H9 (cell line): ENCODE measurements around the gene ARL11. TPM values are rescaled to one million over a fixed set of nuclear protein-coding genes. Genes with fewer than 3 reads are reported as not detected.

Experiments used
- DNase-seq: peaks from one replicate; pipeline ENCODE4 v3.0.0-alpha.2; 2017
- H2AFZ ChIP-seq: one replicate; pipeline ENCODE4 v1.6.1; 2013; ENCODE audit warnings: mild to moderate bottlenecking, low read length, control low read depth, moderate library complexity
- H2AK5ac ChIP-seq: 2 replicates; pipeline ENCODE4 v1.6.1; 2013; ENCODE audit warnings: low read length, control low read depth, mixed read lengths; ENCODE audit not compliant: insufficient read length
- H2BK120ac ChIP-seq: one replicate; pipeline ENCODE4 v1.6.1; 2013; ENCODE audit warnings: low read depth, mild to moderate bottlenecking, low read length, control low read depth, inconsistent platforms; ENCODE audit not compliant: poor library complexity, severe bottlenecking
- H2BK12ac ChIP-seq: 2 replicates; pipeline ENCODE4 v1.6.1; 2013; ENCODE audit warnings: low read length, control low read depth, mixed read lengths, low read depth; ENCODE audit not compliant: insufficient read length
- H2BK15ac ChIP-seq: 2 replicates; pipeline ENCODE4 v1.6.1; 2013; ENCODE audit warnings: low read depth, low read length, control low read depth
- H2BK20ac ChIP-seq: one replicate; pipeline ENCODE4 v1.6.1; 2013; ENCODE audit warnings: low read depth, mild to moderate bottlenecking, low read length, control low read depth, inconsistent platforms; ENCODE audit not compliant: poor library complexity, severe bottlenecking
- H2BK5ac ChIP-seq: 2 replicates; pipeline ENCODE4 v1.6.1; 2013; ENCODE audit warnings: low read length, control low read depth, mixed read lengths; ENCODE audit not compliant: insufficient read length
- H3K14ac ChIP-seq: 2 replicates; pipeline ENCODE4 v1.6.1; 2013; ENCODE audit warnings: low read length, control low read depth; ENCODE audit not compliant: insufficient read depth
- H3K18ac ChIP-seq: 2 replicates; pipeline ENCODE4 v1.6.1; 2013; ENCODE audit warnings: low read depth, mild to moderate bottlenecking, mixed read lengths, low read length, control low read depth; ENCODE audit not compliant: insufficient read length
- H3K23ac ChIP-seq: 2 replicates; pipeline ENCODE4 v1.6.1; 2013; ENCODE audit warnings: low read length, control low read depth, mixed read lengths, low read depth; ENCODE audit not compliant: insufficient read length
- H3K23me2 ChIP-seq: 2 replicates; pipeline ENCODE4 v1.6.1; 2013; ENCODE audit warnings: low read depth, mild to moderate bottlenecking, mixed read lengths, low read length, control low read depth; ENCODE audit not compliant: insufficient read length, poor library complexity, severe bottlenecking
- H3K27ac ChIP-seq: 2 replicates; pipeline ENCODE4 v1.5.1; 2013; ENCODE audit warnings: low read length, control low read depth, mixed read lengths, low read depth; ENCODE audit not compliant: insufficient read length
- H3K27me3 ChIP-seq: 2 replicates; pipeline ENCODE4 v1.6.1; 2013; ENCODE audit warnings: low read length, control low read depth, inconsistent platforms; ENCODE audit not compliant: insufficient read depth
- H3K4ac ChIP-seq: 2 replicates; pipeline ENCODE4 v1.6.1; 2013; ENCODE audit warnings: low read depth, mild to moderate bottlenecking, control low read depth, inconsistent platforms, low read length, moderate library complexity
- H3K4me1 ChIP-seq: 2 replicates; pipeline ENCODE4 v1.6.1; 2013; ENCODE audit warnings: low read length, control low read depth, inconsistent platforms; ENCODE audit not compliant: insufficient read depth
- H3K4me2 ChIP-seq: 2 replicates; pipeline ENCODE4 v1.6.1; 2013; ENCODE audit warnings: low read length, control low read depth, mixed read lengths; ENCODE audit not compliant: insufficient read length, insufficient read depth
- H3K56ac ChIP-seq: 2 replicates; pipeline ENCODE4 v1.6.1; 2013; ENCODE audit warnings: low read depth, mild to moderate bottlenecking, mixed read lengths, low read length, control low read depth; ENCODE audit not compliant: insufficient read length
- H3K79me1 ChIP-seq: 2 replicates; pipeline ENCODE4 v1.6.1; 2013; ENCODE audit warnings: low read depth, mild to moderate bottlenecking, moderate library complexity, low read length, control low read depth, inconsistent platforms; ENCODE audit not compliant: insufficient read depth, poor library complexity, severe bottlenecking
- H3K79me2 ChIP-seq: 2 replicates; pipeline ENCODE4 v1.6.1; 2013; ENCODE audit warnings: low read length, control low read depth, inconsistent platforms; ENCODE audit not compliant: insufficient read depth
- H3K9ac ChIP-seq: 2 replicates; pipeline ENCODE4 v1.6.1; 2013; ENCODE audit warnings: low read length, control low read depth, mixed read lengths; ENCODE audit not compliant: insufficient read length; ENCODE audit errors: extremely low read depth
- H3K9me3 ChIP-seq: one replicate; pipeline ENCODE4 v1.6.1; 2013; ENCODE audit warnings: low read depth, low read length, inconsistent platforms; ENCODE audit not compliant: control insufficient read depth
- H3T11ph ChIP-seq: one replicate; pipeline ENCODE4 v1.6.1; 2013; ENCODE audit warnings: mild to moderate bottlenecking, low read length, control low read depth, inconsistent platforms
- H4K20me1 ChIP-seq: one replicate; pipeline ENCODE4 v1.6.1; 2013; ENCODE audit not compliant: control insufficient read depth, insufficient read length, insufficient read depth
- H4K5ac ChIP-seq: 2 replicates; pipeline ENCODE4 v1.6.1; 2013; ENCODE audit warnings: low read depth, mild to moderate bottlenecking, mixed read lengths, low read length, control low read depth; ENCODE audit not compliant: insufficient read length
- H4K8ac ChIP-seq: replicated peaks from 2 replicates; pipeline ENCODE4 v1.6.1; 2013; ENCODE audit warnings: low read length, control low read depth, mixed read lengths, low read depth; ENCODE audit not compliant: insufficient read length
- H4K91ac ChIP-seq: 2 replicates; pipeline ENCODE4 v1.6.1; 2013; ENCODE audit warnings: low read depth, mild to moderate bottlenecking, moderate library complexity, mixed read lengths, low read length, control low read depth; ENCODE audit not compliant: insufficient read length
- H3K27ac Mint-ChIP-seq, 3 experiments: 2 replicates in 2 of 3; 3 replicates in 1 of 3; pipeline ENCODE4 v1.8.0; 2020 to 2021; ENCODE audit warnings: mixed read lengths in 3 of 3, mild to moderate bottlenecking in 1 of 3, moderate library complexity in 1 of 3
- H3K27me3 Mint-ChIP-seq: 2 replicates; pipeline ENCODE4 v1.8.0; 2021; ENCODE audit warnings: low read depth, mild to moderate bottlenecking, moderate library complexity, mixed read lengths
- H3K36me3 Mint-ChIP-seq, 3 experiments: 2 replicates in 2 of 3; 3 replicates in 1 of 3; pipeline ENCODE4 v1.8.0; 2020 to 2021; ENCODE audit warnings: low read depth in 3 of 3, mixed read lengths in 3 of 3; ENCODE audit not compliant: insufficient read depth in 1 of 3
- H3K4me1 Mint-ChIP-seq, 2 experiments: 2 replicates each; pipeline ENCODE4 v1.8.0; 2020; ENCODE audit warnings: mixed read lengths in 2 of 2
- H3K4me3 Mint-ChIP-seq, 2 experiments: 2 replicates in 1 of 2; 3 replicates in 1 of 2; pipeline ENCODE4 v1.8.0; 2020 to 2021; ENCODE audit warnings: mild to moderate bottlenecking in 2 of 2, mixed read lengths in 2 of 2, moderate library complexity in 1 of 2
- H3K9me3 Mint-ChIP-seq, 2 experiments: 2 replicates in 1 of 2; 3 replicates in 1 of 2; pipeline ENCODE4 v1.8.0; 2020; ENCODE audit warnings: mild to moderate bottlenecking in 2 of 2, mixed read lengths in 2 of 2, moderate library complexity in 1 of 2
- CTCF ChIP-seq: fragments of 200-600 bp; sonication (generic); conservative IDR thresholded peaks from 3 replicates; pipeline ENCODE4 v1.8.0; 2021; ENCODE audit warnings: antibody characterized with exemption, mild to moderate bottlenecking
- WGBS: extraction: QIAGEN DNeasy Blood & Tissue Kit; methylation state at CpG from one replicate; pipeline ENCODE4 v1.1.7; 2013; ENCODE audit warnings: missing lambda C conversion rate, low lambda C conversion rate, mixed read lengths; ENCODE audit not compliant: insufficient read length; ENCODE audit errors: extremely low coverage; 5-methylcytosine and 5-hydroxymethylcytosine counted together
- total RNA-seq: library from RNA; stranded (reverse); gene quantifications from 2 replicates; pipeline ENCODE4 v1.2.1, GENCODE V29; 2021

The ARL11 gene
- total RNA-seq, 1 experiment from 2014 or later, result 0.42 TPM

DNA sequence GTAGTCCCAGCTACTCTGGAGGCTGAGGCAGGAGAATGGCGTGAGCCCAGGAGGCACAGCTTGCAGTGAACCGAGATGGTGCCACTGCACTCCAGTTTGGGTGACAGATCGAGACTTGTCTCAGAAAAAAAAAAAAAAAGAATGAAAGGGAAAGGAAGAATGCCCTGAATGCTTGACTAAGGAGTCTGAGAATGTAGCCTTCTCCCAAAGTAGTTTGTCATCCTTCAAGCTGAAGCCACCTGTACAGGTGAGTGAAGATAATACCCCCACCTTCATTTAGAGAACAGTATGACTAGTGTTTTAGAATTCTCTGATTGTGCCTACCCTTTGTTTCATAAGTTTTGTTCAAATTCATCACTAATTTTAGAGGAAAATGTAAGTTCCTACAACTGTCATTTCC lies 48.8 kb upstream of the ARL11 start:
- Histone ChIP-seq H3T11ph (no peak overlapping the region), H2AK5ac (no peak overlapping the region), H3K18ac (no peak overlapping the region), H3K23me2 (no peaks in the 10 kb centered on the region), H3K79me2 (no peaks in the 10 kb centered on the region), H3K23ac (no peak overlapping the region), H3K4me1 (no peaks in the 10 kb centered on the region), H2BK12ac (no peak overlapping the region), H2BK15ac (no peak overlapping the region), H3K56ac (no peak overlapping the region), H3K9ac (no peak overlapping the region), H2BK120ac (no peak overlapping the region), H4K8ac (no peak overlapping the region), H3K14ac (no peak overlapping the region), H3K4ac (no peak overlapping the region), H2BK5ac (no peak overlapping the region), H4K20me1 (no peaks in the 10 kb centered on the region), H2BK20ac (no peak overlapping the region), H3K9me3 (no peaks in the 10 kb centered on the region), H4K91ac (no peak overlapping the region), H4K5ac (no peak overlapping the region), H3K4me2 (no peak overlapping the region), H2AFZ (no peak overlapping the region), H3K27ac (no peak overlapping the region), H3K27me3 (no peaks in the 10 kb centered on the region), H3K79me1 (no peaks in the 10 kb centered on the region)
- Mint-ChIP-seq H3K27ac (no peak overlapping the region), H3K4me3 (no peak overlapping the region), H3K36me3 (peaks cover 6 to 33% (median 32%) of the 10 kb centered on the region in 3 experiments; a peak in 5 of 7 replicates), H3K9me3 (no peaks in the 10 kb centered on the region), H3K27me3 (no peaks in the 10 kb centered on the region), H3K4me1 (peaks cover 2 to 6% of the 10 kb centered on the region in 2 experiments)
- no peak for TF ChIP-seq CTCF
- DNase-seq, result no peak
- no CpG with 5 or more reads among the region's 3 CpGs for WGBS
